Superior temporal gyrus (tissue), 1 donor: Measurements from ENCODE around the gene PHF5A.

Experiments
- DNase-seq: peaks from one replicate; pipeline ENCODE4 v3.0.0-alpha.2; 2016; ENCODE audit errors: extremely low spot score

Gene PHF5A

GRCh38 chr22:41488076-41488475, 19.6 kb upstream of the PHF5A start:
- no peak for DNase-seq

GRCh38 chr22:41487037-41487935, 18.8 kb upstream of the PHF5A start:
- DNase-seq = no peak

- no peak for DNase-seq
These were observed 16.5 kb upstream of the PHF5A start for GRCh38 chr22:41485033-41485432.

GRCh38 chr22:41482319-41482935, 13.9 kb upstream of the PHF5A start:
- no peak for DNase-seq

GRCh38 chr22:41481925-41482318, 13.4 kb upstream of the PHF5A start:
- no peak for DNase-seq

- no peak for DNase-seq
These were observed 12.8 kb upstream of the PHF5A start for GRCh38 chr22:41481131-41481830.

- no peak for DNase-seq
These were observed 11.9 kb upstream of the PHF5A start for GRCh38 chr22:41480397-41480735.

GRCh38 chr22:41479671-41480396, 11.3 kb upstream of the PHF5A start:
- peak; percentile 82 for DNase-seq

- DNase-seq = no peak
These were observed 10.5 kb upstream of the PHF5A start for GRCh38 chr22:41478891-41479521.

- no peak for DNase-seq
These were observed 10.0 kb upstream of the PHF5A start for GRCh38 chr22:41478473-41478872.

GRCh38 chr22:41474872-41475451, 6.5 kb upstream of the PHF5A start:
- DNase-seq = no peak

GRCh38 chr22:41471568-41471967, 3.1 kb upstream of the PHF5A start:
- DNase-seq = no peak

- DNase-seq = no peak
These were observed 2.4 kb upstream of the PHF5A start for GRCh38 chr22:41470886-41471285.

- no peak for DNase-seq
These were observed 843 bp upstream of the PHF5A start for GRCh38 chr22:41469218-41469851.

- no peak for DNase-seq
These were observed 6.6 kb downstream of the PHF5A start for GRCh38 chr22:41461901-41462300.

GRCh38 chr22:41460071-41460470, 8.4 kb downstream of the PHF5A start:
- DNase-seq = peak; percentile 78

GRCh38 chr22:41459431-41459830, 9.1 kb downstream of the PHF5A start:
- no peak for DNase-seq

GRCh38 chr22:41458161-41458728, 10.2 kb downstream of the PHF5A start:
- DNase-seq = no peak

- DNase-seq = peak; percentile 100
These were observed 20.2 kb downstream of the PHF5A start for GRCh38 chr22:41448189-41448808.
